Superior temporal gyrus (tissue), 1 donor: Measurements from ENCODE around the gene ATP6V0D1.
A peak's percentile ranks its signal among the peaks of the same experiment; 100 is the strongest.
"Not testable (repeated sequence)": the region's sequence is repeated elsewhere in the genome, so short reads cannot be mapped to it uniquely, and the experiment has no call there.

ENCODE experiments used
- DNase-seq: peaks from one replicate; pipeline ENCODE4 v3.0.0-alpha.2; 2016; ENCODE audit errors: extremely low spot score

ATP6V0D1 gene

DNA sequence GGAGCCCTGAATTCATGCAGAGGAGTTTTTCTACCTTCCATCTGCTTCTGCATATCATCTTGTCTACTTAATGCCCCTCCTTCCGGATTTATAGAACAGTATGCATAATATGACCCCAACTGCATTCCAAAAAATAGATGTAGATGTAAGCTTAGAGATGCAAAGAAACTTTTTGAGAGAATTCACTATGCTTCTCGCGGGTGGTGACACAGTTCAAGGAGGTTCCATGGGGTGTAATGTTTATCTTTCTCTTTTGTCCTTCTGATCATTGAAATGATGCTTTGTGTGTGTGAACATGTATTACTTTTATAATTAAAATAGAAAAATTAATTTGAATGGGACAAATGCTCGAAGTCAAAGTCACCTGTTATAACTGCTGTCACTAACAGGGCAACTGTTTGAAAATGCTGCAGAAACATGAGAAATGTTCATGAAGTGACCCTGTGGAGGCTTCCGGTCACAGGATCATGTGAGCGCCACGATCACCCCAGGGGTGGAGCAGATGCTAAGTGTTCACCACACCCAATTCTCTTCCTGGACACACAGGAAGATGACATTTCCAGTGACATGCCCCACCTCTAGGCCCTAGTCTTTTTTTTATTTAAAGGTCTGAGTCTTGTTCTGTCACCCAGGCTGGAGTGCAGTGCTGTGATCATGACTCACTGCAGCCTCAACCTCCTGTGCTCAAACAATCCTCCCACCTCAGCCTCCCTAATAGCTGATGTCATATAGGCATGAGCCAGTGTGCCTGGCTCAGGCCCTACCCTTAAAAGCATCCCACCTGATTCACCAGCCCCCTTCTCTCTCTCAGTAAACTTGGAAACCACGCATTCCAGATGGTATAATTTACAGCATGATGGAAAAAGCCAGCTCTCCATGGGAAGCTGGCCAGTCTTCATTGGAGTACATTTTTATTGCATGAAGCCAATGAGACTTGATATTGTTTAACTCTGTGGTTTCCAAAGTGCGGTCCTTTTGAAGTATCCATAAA is 23.4 kb upstream of the ATP6V0D1 start:
- no peak for DNase-seq

DNA sequence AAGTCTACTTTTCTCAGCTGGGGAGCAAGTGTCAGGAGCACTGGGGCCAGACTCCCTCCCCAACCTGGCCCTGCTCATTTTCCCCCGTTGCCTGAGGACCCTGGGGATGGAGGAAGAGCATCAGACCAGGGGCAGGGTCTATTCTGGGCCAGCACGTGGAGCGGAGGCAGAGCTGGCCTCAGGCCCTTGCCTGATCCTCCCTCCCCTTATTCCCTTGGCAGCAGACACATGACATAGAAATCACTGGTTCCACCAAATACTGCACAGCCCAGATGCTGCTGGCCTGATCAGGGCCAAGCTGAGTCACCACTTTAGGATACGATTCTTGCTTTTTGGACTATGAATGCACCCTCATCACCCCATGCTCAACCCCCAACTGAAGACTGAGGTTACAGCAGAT is 18.1 kb upstream of the ATP6V0D1 start:
- DNase-seq = no peak

DNA sequence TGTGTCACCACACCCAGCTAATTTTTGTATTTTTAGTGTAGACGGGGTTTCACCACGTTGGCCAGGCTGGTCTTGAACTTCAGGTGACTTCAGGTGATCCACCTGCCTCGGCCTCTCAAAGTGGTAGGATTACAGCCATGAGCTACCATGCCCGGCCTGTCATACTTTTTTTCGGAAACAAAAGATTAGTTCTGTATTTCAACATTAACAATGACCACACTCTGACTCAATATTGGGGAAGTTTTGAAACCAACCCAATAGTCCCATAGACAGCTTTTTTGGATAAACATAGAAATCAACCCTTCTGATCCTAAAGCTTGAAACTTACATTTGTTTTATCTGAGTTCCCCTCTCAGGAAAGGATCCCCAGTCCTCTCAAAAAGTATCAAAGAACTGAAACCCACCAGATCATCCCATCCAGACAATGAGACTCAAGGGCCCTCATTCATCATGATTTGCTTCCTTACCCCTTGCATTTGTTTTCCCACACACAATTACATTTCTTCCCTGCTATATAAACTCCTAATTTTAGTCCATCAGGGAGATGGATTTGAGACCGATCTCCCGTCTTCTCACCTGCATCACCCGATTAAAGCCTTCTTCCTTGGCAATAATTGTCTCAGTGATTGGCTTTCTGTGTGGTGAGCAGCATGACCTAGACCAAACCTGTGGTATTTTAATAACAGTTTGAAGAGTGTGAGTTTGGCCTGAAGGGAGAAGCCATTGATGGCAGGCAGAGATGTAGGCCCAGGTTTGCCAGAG is 9.6 kb upstream of the ATP6V0D1 start:
- no peak for DNase-seq

GRCh38 chr16:67489401-67490083 is 8.6 kb upstream of the ATP6V0D1 start:
- DNase-seq = no peak

GRCh38 chr16:67487561-67487960 is 6.6 kb upstream of the ATP6V0D1 start:
- DNase-seq = not testable (repeated sequence)

DNA sequence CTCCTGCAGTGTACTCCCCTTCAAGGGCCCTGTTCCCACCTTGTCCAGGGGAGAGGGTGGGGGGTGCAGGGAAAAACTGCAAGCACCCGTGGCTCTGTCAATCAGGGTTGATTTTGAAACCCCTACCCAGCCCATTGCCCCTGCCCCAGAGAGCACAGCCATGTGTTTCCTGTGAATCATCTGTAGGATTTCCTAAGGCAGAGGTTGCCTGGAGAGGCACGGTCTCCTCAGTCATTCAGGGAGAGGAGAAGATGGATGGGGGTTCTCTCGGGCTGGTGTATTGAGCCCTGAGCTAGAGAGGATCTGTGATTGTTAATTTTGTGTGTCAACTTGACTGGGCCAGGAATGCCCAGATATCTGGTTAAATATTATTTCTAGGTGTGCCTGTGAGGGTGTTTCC is 5.8 kb upstream of the ATP6V0D1 start:
- DNase-seq = no peak

DNA sequence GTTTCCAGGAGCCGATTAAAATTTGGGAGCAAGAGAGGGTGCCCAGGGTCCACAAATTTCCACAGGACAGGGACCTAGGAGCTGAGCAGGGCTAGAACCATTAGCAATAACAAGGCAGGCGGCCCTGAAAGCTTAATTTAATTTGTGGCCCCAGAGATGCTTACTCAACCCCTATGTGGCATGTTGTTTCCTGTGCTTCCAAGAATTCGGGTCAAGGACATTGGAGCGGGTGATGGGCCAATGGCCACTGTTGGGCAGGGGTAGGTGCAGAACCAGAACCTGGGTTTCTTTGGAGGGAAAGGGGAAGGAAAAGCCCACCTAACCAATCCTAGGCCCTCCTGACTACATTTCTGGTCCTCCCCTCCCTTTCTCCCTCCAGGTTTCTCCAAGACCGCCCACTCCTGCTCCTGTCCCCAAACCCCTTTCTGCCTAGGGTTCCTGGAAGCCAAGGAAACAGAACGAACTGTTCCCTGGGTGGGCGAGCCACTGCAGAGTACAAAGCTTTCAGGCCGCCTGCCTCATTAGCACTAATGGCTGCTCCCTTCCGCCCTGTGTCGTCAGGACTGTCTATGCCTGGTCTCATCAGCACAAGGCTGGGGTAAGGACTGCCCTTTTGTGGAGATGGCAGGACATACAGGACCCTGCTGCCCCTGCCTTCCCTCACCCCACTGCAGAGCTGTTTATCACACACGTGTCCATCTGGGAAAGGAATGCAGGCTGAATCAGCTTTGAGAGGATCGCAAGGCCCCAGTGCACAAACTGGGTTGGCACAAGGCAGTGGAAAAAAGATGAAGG is 3.0 kb upstream of the ATP6V0D1 start:
- no peak for DNase-seq

DNA sequence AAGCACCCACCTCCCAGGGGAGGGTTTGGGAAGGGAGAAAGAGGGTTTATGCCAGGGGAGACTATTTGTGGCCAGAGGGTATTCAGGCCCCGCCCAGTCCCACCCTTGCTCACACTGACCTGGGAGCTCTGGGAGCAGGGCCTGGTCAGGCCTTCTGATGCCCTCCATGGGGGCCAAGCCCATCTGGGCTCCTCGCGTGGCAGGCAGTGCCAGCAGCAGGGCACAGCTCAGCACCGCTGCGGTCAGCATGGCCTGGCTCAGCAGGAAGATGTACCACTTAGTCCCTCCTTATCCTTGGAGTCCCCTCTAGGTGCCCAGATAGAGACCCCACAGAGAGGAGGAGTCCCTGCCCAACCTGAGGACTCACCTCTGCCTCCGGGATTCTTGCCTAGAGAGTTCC is 2.2 kb upstream of the ATP6V0D1 start, which contains the start of gene AGRP:
AGRP (minus strand) TSS at position 398 of the 400 bp plus-strand sequence; CDS start at position 249, 149 bp downstream.
- no peak for DNase-seq

GRCh38 chr16:67482233-67482924 is 1.4 kb upstream of the ATP6V0D1 start:
- DNase-seq = no peak

DNA sequence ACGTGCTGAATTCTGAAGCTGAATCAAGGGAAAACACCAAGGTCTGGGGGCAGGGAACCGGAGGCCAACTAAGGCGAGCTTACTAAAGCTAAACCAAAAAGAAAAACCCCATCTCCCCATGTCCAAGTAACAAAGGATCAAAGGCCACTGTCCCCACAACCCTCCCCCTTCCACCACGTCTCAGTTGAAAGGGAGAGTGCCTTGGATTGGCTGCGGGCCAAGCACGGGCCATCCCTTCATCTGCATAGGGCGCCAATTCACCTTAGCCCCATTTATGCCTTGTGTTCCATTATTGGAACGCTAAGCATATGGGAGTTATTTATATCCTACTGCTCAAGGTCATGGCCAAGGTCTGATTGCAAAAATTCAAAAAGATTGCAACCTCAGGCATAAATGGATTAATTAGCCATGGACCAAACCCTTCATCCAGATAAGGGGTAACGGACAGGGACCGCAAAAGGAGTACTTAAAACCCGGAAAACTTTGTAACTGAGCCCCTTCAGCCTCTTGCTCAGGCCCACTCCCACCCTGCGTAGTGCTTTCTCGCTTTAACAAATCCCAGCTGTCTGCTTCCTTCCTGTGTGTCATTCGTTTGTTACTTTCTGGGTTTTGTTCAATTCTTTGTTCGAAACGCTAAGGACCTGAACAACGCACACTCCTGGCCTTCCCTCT is 740 bp upstream of the ATP6V0D1 start:
- no peak for DNase-seq

- DNase-seq = no peak
Observed at GRCh38 chr16:67477960-67478554, 2.9 kb downstream of the ATP6V0D1 start.

DNA sequence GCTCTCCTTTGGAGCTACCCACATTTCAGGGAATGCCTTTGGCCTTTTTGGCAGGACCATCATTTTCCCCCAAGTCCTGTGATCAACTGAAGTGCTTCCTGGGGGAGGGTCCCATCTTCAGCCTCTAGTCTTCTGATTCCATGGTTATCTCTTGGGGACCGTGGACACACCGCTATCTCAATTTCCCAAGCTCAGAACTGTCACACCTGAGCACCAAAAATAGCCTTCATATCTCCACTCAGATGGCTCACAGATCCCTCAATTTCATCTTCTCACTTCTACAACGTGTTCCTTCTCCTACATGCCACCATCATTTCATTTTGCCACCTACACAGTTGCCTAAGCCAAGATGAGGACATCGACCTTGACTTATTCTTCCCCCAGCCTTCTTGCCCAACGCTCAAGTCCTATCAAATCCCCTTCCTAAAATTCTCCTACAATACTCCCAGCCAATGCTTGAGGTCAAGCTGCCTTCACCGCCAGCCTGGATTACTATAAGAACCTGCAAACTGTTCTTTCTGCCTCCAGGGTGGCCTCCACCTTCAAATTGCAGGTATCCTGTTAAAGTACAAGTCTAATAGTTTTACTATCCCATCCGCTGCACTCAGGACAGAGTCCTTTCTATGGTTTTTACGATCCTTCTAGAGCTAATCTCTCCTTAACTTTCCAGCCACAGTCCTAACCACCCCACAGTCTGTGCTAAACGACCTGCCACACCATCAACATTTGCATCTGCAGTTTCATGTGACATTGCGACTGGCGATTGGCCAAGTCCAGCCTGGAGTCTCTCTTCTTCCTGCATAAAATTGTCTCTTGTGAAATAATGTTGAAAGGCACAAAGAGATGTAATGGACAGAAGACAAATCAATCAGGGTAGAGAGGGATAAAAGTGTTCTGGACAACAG is 6.2 kb downstream of the ATP6V0D1 start:
- no peak for DNase-seq

GRCh38 chr16:67471758-67472384 is 9.1 kb downstream of the ATP6V0D1 start:
- no peak for DNase-seq

GRCh38 chr16:67470359-67470758 is 10.6 kb downstream of the ATP6V0D1 start:
- DNase-seq = peak; percentile 94

- no peak for DNase-seq
Observed at GRCh38 chr16:67468731-67469130, 12.2 kb downstream of the ATP6V0D1 start.

DNA sequence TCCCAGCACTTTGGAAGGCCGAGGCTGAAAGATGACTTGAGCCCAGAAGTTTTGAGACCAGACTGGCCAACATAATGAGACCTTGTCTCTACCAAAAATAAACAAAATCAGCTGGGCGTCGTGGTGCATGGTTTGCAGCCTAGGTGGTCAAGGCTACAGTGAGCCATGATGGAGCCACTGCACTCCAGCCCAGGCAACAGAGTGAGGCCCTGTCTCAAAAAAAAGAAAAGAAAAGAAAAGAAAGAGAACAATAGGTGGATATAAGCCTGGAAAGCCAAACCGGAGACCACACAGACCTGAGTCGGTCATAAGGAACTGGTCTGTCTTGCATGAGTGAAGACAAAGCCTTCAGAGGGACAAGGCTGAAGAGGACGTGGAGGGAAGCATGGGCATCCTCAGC is 14.4 kb downstream of the ATP6V0D1 start:
- no peak for DNase-seq

DNA sequence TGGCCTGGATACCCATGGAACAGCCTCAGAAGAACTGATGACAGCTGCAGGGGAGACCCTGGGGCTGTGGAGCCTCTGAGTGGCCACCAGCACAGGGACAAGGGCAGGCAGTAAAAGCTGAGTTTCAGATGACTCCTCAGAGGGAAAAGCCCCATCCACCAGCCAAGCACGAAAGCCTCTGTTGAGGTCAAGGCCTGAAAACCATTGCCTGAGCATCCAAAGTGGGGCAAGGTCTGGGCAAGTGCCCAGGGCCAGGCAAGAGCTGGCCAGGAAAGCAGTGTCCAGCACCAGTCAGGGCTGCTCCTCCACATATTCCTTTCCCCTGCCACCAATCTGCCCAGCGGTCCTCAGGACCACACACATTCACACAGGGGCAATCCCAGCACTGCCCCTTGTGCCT is 16.4 kb downstream of the ATP6V0D1 start:
- no peak for DNase-seq

DNA sequence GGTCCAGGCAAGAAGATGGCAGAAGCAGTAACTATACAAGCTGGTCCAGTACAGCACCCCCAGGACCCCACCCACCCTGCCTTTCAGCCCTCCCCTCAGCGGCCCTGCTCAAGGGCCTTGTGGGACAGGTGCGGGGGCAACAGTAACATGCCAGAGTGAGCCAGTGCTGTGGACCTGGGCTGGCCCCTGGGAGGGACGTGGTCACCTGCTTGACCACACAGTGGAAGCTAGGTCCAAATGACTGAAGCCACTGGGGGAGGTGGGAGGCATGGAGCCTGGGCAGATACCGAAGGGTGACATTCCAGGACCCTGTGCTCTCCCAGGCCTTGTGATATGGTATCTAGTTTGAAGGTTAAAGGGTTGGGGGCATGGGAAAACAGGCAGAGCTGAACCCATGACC is 17.3 kb downstream of the ATP6V0D1 start:
- DNase-seq = no peak
